H1 (cell line): ENCODE measurements around the gene TAF11L13. TPM values are rescaled to one million over a fixed set of nuclear protein-coding genes. Genes with fewer than 3 reads are reported as not detected.

Source experiments
- CREB1 ChIP-seq: IDR thresholded peaks from 2 replicates; pipeline ENCODE4 v1.6.1; 2012; ENCODE audit warnings: inconsistent platforms
- POLR2A ChIP-seq, 2 experiments: IDR thresholded peaks; 1 replicate in 1 of 2; 2 replicates in 1 of 2; pipeline ENCODE4 v1.6.1; 2011; ENCODE audit warnings: low read depth in 2 of 2, low read length in 2 of 2, mild to moderate bottlenecking in 2 of 2; ENCODE audit errors: control extremely low read depth in 1 of 2
- TAF7 ChIP-seq: optimal IDR thresholded peaks from 2 replicates; pipeline ENCODE3; 2011; ENCODE audit warnings: low read depth, mild to moderate bottlenecking, inconsistent platforms, low read length, moderate library complexity, borderline replicate concordance
- polyA plus RNA-seq, 7 experiments: library from polyadenylated mRNA; depleted of rRNA in 3 of 7; stranded (reverse) in 5 of 7; unstranded in 2 of 7; fragments of >200 nt in 5 of 7; fragments of 200-250 nt in 2 of 7; gene quantifications; 1 replicate in 5 of 7; 2 replicates in 1 of 7; 4 replicates in 1 of 7; pipeline versions ENCODE4 v1.2.1 to v1.2.3, GENCODE V29; 2011 to 2013; ENCODE audit warnings: missing spikeins in 2 of 7, mixed read lengths in 2 of 7
- total RNA-seq: library from RNA; stranded (reverse); fragmentation: NEBNext Ultra II Directional; extraction: Animal tissue kit (Norgen Biotek cat#: 25700); gene quantifications from 2 replicates; pipeline ENCODE4 v1.2.1, GENCODE V29; 2021

Gene TAF11L13
- total and polyA plus RNA-seq, 2 of the 8 experiments (the other 6 are each of a cell fraction or from before 2014, with no cell fraction given), result not detected

DNA sequence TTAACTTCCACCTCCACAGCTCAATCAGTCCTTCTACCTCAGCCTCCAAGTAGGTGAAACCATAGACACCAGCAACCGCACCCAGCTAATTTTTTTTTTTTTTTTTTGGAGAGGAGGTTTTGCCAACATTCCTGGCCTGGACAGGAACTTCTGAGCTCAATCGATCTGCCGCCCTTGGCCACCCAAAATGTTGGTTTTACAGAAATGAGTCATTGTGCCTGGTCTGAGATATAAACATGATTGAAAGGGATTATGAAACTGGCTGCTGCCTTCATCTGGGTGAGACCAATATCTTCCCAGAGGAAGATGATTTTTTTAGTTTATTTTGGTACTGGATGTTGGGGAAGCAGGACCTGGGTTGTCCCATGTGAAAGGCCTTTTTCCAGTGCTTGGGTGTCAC, 12.5 kb upstream of the TAF11L13 start (continued):
- TF ChIP-seq TAF7, result no peak
- no peak for TF ChIP-seq POLR2A (IDR thresholded peaks at IDR 0.05; ENCODE audit: control extremely low read depth in 1 of 2, low read depth in 2 of 2, low read length in 2 of 2)
- TF ChIP-seq CREB1, result no peak
